Transverse colon (tissue), 4 donors: ENCODE results near the gene RNGTT.

Source experiments
- CTCF ChIP-seq, 5 experiments: fragments of 200-600 bp in 3 of 5; fragments of 450-650 bp in 2 of 5; sonication (generic) in 3 of 5; IDR thresholded peaks; 1 replicate in 2 of 5; 2 replicates in 3 of 5; pipeline ENCODE4 v1.5.1; 2016 to 2017; ENCODE audit warnings: antibody characterized with exemption in 5 of 5, inconsistent platforms in 3 of 5, mild to moderate bottlenecking in 2 of 5, moderate library complexity in 1 of 5
- POLR2AphosphoS5 ChIP-seq, 3 donors: sonication (generic); formaldehyde crosslinking; IDR thresholded peaks; one replicate each; pipeline ENCODE4 v1.6.1; 2016; ENCODE audit warnings: antibody characterized with exemption in 3 of 3

GRCh38 chr6:89008815-89009374, 45.5 kb upstream of the RNGTT start:
- no peak for TF ChIP-seq CTCF (IDR thresholded peaks at IDR 0.05)
- no peak for TF ChIP-seq POLR2AphosphoS5 (IDR thresholded peaks at IDR 0.05)
